K562 (cell line): ENCODE data around the gene LSS. TPM values are rescaled to one million over a fixed set of nuclear protein-coding genes. Genes with fewer than 3 reads are reported as not detected.
A peak's percentile ranks its signal among the peaks of the same experiment; 100 is the strongest.

Source experiments
- ATF7 ChIP-seq: fragments of 450-650 bp; IDR thresholded peaks from 2 replicates; pipeline ENCODE4 v1.7.1; 2014; ENCODE audit warnings: mild to moderate bottlenecking, moderate library complexity
- CTBP1 ChIP-seq: fragments of 450-650 bp; IDR thresholded peaks from 2 replicates; pipeline ENCODE4 v1.6.1; 2016; ENCODE audit warnings: borderline replicate concordance
- FIP1L1 ChIP-seq: fragments of 200-400 bp; formaldehyde crosslinking; IDR thresholded peaks from 2 replicates; pipeline ENCODE4 v1.6.1; 2018; ENCODE audit warnings: mild to moderate bottlenecking, low read depth, low read length; ENCODE audit not compliant: poor library complexity, severe bottlenecking
- HNRNPLL ChIP-seq: fragments of 200-400 bp; formaldehyde crosslinking; IDR thresholded peaks from 2 replicates; pipeline ENCODE4 v1.6.1; 2017; ENCODE audit warnings: low read length, low read depth, mild to moderate bottlenecking; ENCODE audit not compliant: poor library complexity, severe bottlenecking
- KAT2B ChIP-seq: IDR thresholded peaks from one replicate; pipeline ENCODE4 v1.6.1; 2012; ENCODE audit warnings: low read depth, mild to moderate bottlenecking, control low read depth, inconsistent platforms, low read length, moderate library complexity
- KLF6 ChIP-seq: fragments of 250-450 bp; sonication (Bioruptor Pico); IDR thresholded peaks from 2 replicates; pipeline ENCODE4 v1.4.0; 2020; ENCODE audit warnings: mild to moderate bottlenecking, moderate library complexity, borderline replicate concordance
- NFATC3 ChIP-seq: fragments of 450-650 bp; IDR thresholded peaks from 2 replicates; pipeline ENCODE4 v1.6.1; 2017; ENCODE audit warnings: mild to moderate bottlenecking
- NFE2 ChIP-seq: IDR thresholded peaks from 2 replicates; pipeline ENCODE4 v1.6.1; 2014; ENCODE audit warnings: antibody characterized with exemption, low read depth
- NR4A1 ChIP-seq, 2 experiments: fragments of 250-450 bp in 1 of 2; fragments of 450-650 bp in 1 of 2; sonication (Bioruptor Pico) in 1 of 2; IDR thresholded peaks; 2 replicates each; pipeline versions ENCODE4 v1.4.0 to v1.6.1; 2016 to 2020; ENCODE audit warnings: mild to moderate bottlenecking in 2 of 2, missing compliant biosample characterization in 1 of 2, missing genetic modification characterization in 1 of 2, moderate library complexity in 1 of 2
- PHF8 ChIP-seq: fragments of 200-600 bp; sonication (generic); IDR thresholded peaks from 2 replicates; pipeline ENCODE4 v1.6.1; 2012; ENCODE audit warnings: mixed run types, mild to moderate bottlenecking, inconsistent platforms, low read length, moderate library complexity, borderline replicate concordance
- PHTF2 ChIP-seq: fragments of 250-450 bp; sonication (Bioruptor Pico); IDR thresholded peaks from 2 replicates; pipeline ENCODE4 v1.5.0; 2021; ENCODE audit warnings: mild to moderate bottlenecking
- POLR2G ChIP-seq: fragments of 200-400 bp; formaldehyde crosslinking; IDR thresholded peaks from 2 replicates; pipeline ENCODE4 v1.6.1; 2017; ENCODE audit warnings: low read depth, mild to moderate bottlenecking, antibody characterized with exemption, low read length, moderate library complexity
- RBFOX2 ChIP-seq: fragments of 200-400 bp; formaldehyde crosslinking; IDR thresholded peaks from 2 replicates; pipeline ENCODE4 v1.6.1; 2017; ENCODE audit warnings: low read depth, mild to moderate bottlenecking, low read length, moderate library complexity
- RBM15 ChIP-seq: fragments of 200-400 bp; formaldehyde crosslinking; IDR thresholded peaks from 2 replicates; pipeline ENCODE4 v1.6.1; 2018; ENCODE audit warnings: mild to moderate bottlenecking, low read length, moderate library complexity; ENCODE audit not compliant: insufficient read depth
- SMARCA4 ChIP-seq: fragments of 450-650 bp; IDR thresholded peaks from 2 replicates; pipeline ENCODE4 v1.6.1; 2016
- SNRNP70 ChIP-seq: fragments of 200-400 bp; formaldehyde crosslinking; optimal IDR thresholded peaks from 2 replicates; pipeline ENCODE3; 2017; ENCODE audit warnings: low read depth, low read length
- ZBTB34 ChIP-seq: fragments of 250-450 bp; sonication (Bioruptor Pico); IDR thresholded peaks from 2 replicates; pipeline ENCODE4 v1.8.0; 2021; ENCODE audit warnings: mild to moderate bottlenecking, moderate library complexity
- ZC3H11A ChIP-seq: IDR thresholded peaks from 2 replicates; pipeline ENCODE4 v1.6.1; 2012; ENCODE audit warnings: low read depth, low read length, improper control_type of control experiment
- ZNF507 ChIP-seq: conservative IDR thresholded peaks from 2 replicates; pipeline ENCODE4 v1.6.1; 2017; ENCODE audit warnings: missing genetic modification characterization, missing compliant biosample characterization
- ZNF609 ChIP-seq: sonication (generic); formaldehyde crosslinking; IDR thresholded peaks from 2 replicates; pipeline ENCODE4 v1.8.1; 2023; ENCODE audit warnings: missing genetic modification reagents, mild to moderate bottlenecking, borderline replicate concordance
- polyA plus RNA-seq, 8 experiments: library from polyadenylated mRNA; depleted of rRNA in 4 of 8; stranded (reverse) in 5 of 8; unstranded in 3 of 8; fragments of >200 nt; fragmentation: Nextera tagmentation in 2 of 8; fragmentation: Illumina TruSeq in 1 of 8; extraction: Ambion mirVana in 2 of 8; extraction: Trizol in 1 of 8; gene quantifications; 2 replicates each; pipeline versions ENCODE4 v1.2.1 to v1.2.3, GENCODE V29; 2011 to 2014; ENCODE audit warnings: inconsistent platforms in 1 of 8, missing spikeins in 1 of 8
- total RNA-seq, 7 experiments: library from RNA; depleted of rRNA in 6 of 7; stranded (reverse); fragments of >200 nt in 6 of 7; fragmentation: Illumina TruSeq in 2 of 7; extraction: Trizol in 2 of 7; gene quantifications; 2 replicates each; pipeline versions ENCODE4 v1.2.1 to v1.2.3, GENCODE V29; 2011 to 2021; ENCODE audit warnings: low replicate concordance in 1 of 7

The LSS gene
- total and polyA plus RNA-seq, 9 of the 15 experiments (the other 6 are each of a cell fraction or from before 2014, with no cell fraction given) = 2.2 to 89.5 (median 37.4) TPM

GRCh38 chr21:46180778-46181391 is 47.7 kb downstream of the LSS start (continued):
- peak; percentile 46; the same call in 1 of the 2 replicates for TF ChIP-seq POLR2G
- no peak for TF ChIP-seq SNRNP70
- no peak for TF ChIP-seq NFE2
- peak; percentile 54 for TF ChIP-seq RBFOX2
- no peak for TF ChIP-seq PHTF2 (CRISPR knock-in tag)
- TF ChIP-seq KAT2B = no peak
- TF ChIP-seq NFATC3 = no peak
- no peak for TF ChIP-seq ATF7
- TF ChIP-seq NR4A1 (CRISPR knock-in tag; IDR thresholded peaks at IDR 0.05) = no peak
- TF ChIP-seq NR4A1 (tag; IDR thresholded peaks at IDR 0.05) = no peak
- no peak for TF ChIP-seq PHF8
- no peak for TF ChIP-seq ZNF609 (CRISPR knock-in tag)
- TF ChIP-seq ZNF507 = no peak
- no peak for TF ChIP-seq HNRNPLL
- TF ChIP-seq RBM15 = no peak
- TF ChIP-seq SMARCA4 = no peak
- TF ChIP-seq ZBTB34 (CRISPR knock-in tag) = no peak
- TF ChIP-seq KLF6 = no peak
- no peak for TF ChIP-seq CTBP1
- no peak for TF ChIP-seq ZC3H11A
- peak; percentile 18 for TF ChIP-seq FIP1L1
